ENCODE data around the gene KHK.

DNA sequence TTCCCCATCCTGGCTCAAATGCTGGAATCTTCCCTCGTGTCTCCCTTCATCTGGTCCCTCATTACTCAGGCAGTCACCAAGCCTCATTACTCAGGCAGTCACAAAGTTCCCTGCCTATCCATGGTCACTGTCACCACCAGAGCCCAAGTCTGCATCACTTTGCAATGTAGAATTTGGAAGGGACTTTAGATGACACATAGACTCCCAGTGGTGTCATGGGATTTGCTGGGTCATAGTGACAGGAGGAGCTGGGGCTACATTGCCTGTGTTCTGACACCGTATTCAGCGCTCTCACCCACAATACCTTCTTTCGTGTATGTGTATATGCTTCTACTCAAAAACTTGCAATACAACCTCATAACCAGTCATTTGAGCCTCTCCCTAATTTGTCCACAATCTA lies 10.2 kb upstream of the KHK start:
- TF ChIP-seq TAF1 (IDR thresholded peaks at IDR 0.05; ENCODE audit: low read depth) (no peak), EP300 (IDR thresholded peaks at IDR 0.05; ENCODE audit: borderline replicate concordance) (no peak), CREB1 (IDR thresholded peaks at IDR 0.05; ENCODE audit: low read depth) (no peak), YY1 (IDR thresholded peaks at IDR 0.05; ENCODE audit: low read depth) (no peak), TEAD4 (IDR thresholded peaks at IDR 0.05) (no peak), TCF12 (IDR thresholded peaks at IDR 0.05; ENCODE audit: low read depth) (no peak), RAD21 (IDR thresholded peaks at IDR 0.05; ENCODE audit: low read depth) (no peak)
- TF ChIP-seq, protein P1, sequence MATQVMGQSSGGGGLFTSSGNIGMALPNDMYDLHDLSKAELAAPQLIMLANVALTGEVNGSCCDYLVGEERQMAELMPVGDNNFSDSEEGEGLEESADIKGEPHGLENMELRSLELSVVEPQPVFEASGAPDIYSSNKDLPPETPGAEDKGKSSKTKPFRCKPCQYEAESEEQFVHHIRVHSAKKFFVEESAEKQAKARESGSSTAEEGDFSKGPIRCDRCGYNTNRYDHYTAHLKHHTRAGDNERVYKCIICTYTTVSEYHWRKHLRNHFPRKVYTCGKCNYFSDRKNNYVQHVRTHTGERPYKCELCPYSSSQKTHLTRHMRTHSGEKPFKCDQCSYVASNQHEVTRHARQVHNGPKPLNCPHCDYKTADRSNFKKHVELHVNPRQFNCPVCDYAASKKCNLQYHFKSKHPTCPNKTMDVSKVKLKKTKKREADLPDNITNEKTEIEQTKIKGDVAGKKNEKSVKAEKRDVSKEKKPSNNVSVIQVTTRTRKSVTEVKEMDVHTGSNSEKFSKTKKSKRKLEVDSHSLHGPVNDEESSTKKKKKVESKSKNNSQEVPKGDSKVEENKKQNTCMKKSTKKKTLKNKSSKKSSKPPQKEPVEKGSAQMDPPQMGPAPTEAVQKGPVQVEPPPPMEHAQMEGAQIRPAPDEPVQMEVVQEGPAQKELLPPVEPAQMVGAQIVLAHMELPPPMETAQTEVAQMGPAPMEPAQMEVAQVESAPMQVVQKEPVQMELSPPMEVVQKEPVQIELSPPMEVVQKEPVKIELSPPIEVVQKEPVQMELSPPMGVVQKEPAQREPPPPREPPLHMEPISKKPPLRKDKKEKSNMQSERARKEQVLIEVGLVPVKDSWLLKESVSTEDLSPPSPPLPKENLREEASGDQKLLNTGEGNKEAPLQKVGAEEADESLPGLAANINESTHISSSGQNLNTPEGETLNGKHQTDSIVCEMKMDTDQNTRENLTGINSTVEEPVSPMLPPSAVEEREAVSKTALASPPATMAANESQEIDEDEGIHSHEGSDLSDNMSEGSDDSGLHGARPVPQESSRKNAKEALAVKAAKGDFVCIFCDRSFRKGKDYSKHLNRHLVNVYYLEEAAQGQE (IDR thresholded peaks at IDR 0.05; ENCODE audit: low read depth): no peak
- TF ChIP-seq, protein P2, sequence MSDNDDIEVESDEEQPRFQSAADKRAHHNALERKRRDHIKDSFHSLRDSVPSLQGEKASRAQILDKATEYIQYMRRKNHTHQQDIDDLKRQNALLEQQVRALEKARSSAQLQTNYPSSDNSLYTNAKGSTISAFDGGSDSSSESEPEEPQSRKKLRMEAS (IDR thresholded peaks at IDR 0.05): no peak
